Measurements from ENCODE around the gene PLXNA1.

DNA sequence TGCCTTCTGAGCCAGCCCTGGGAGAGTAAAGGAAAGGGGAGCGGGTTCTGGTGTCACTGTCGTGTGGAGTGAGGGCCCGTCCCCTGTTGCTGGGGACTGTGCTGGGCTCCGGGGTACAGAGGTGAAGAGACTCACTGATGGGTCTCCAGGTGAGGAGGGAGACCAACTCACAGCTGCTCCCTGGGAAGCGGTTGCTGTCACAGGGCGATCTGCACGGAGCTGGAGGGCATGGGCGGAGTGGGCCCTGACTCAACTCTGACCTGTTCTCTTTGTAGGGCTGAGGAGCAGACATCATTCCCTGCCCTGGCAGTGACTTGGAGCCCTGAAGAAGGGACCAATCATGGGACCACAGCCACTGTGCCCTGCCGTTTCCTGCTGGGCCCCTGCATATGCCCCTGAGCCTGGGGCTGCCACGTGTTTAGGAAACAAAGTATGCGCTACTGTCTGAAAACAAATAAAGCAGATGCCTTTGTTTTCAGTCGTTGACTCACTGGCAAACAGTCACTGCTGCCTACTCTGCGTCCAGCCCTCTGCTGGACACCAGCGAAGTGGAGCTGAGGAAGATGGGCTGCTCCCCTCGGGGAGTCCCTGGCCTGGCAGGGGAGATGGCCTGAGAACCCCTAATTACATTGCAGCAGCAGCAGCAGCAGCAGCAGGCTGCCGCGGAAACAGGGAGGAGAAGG lies 22.9 kb upstream of the PLXNA1 start:
- TF ChIP-seq, protein P1, sequence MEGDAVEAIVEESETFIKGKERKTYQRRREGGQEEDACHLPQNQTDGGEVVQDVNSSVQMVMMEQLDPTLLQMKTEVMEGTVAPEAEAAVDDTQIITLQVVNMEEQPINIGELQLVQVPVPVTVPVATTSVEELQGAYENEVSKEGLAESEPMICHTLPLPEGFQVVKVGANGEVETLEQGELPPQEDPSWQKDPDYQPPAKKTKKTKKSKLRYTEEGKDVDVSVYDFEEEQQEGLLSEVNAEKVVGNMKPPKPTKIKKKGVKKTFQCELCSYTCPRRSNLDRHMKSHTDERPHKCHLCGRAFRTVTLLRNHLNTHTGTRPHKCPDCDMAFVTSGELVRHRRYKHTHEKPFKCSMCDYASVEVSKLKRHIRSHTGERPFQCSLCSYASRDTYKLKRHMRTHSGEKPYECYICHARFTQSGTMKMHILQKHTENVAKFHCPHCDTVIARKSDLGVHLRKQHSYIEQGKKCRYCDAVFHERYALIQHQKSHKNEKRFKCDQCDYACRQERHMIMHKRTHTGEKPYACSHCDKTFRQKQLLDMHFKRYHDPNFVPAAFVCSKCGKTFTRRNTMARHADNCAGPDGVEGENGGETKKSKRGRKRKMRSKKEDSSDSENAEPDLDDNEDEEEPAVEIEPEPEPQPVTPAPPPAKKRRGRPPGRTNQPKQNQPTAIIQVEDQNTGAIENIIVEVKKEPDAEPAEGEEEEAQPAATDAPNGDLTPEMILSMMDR (IDR thresholded peaks at IDR 0.05) = peak in 1 of 3 donors; percentile 14
- TF ChIP-seq POLR2AphosphoS5 (IDR thresholded peaks at IDR 0.05) = no peak
